GM23248 (cell line): Measurements from ENCODE around the gene CMKLR1. TPM values are rescaled to one million over a fixed set of nuclear protein-coding genes. Genes with fewer than 3 reads are reported as not detected.

ENCODE experiments used
- DNase-seq: peaks from one replicate; pipeline ENCODE4 v3.0.0-alpha.2; 2015
- H2AFZ ChIP-seq: fragments of 200-600 bp; sonication (generic); 2 replicates; pipeline ENCODE4 v1.6.1; 2016; ENCODE audit warnings: antibody characterized with exemption
- H3F3A ChIP-seq: fragments of 200-600 bp; sonication (generic); 2 replicates; pipeline ENCODE4 v1.6.1; 2016; ENCODE audit warnings: mild to moderate bottlenecking, antibody characterized with exemption, mixed run types; ENCODE audit not compliant: insufficient read depth
- H3K27ac ChIP-seq: fragments of 200-600 bp; sonication (generic); 2 replicates; pipeline ENCODE4 v1.5.1; 2016; ENCODE audit warnings: mild to moderate bottlenecking
- H3K27me3 ChIP-seq: fragments of 200-600 bp; sonication (generic); replicated peaks from 2 replicates; pipeline ENCODE4 v1.6.1; 2016; ENCODE audit warnings: mild to moderate bottlenecking; ENCODE audit not compliant: insufficient read depth
- H3K36me3 ChIP-seq: fragments of 200-600 bp; sonication (generic); 2 replicates; pipeline ENCODE4 v1.6.1; 2016; ENCODE audit warnings: low read depth, mild to moderate bottlenecking
- H3K4me1 ChIP-seq: fragments of 200-600 bp; sonication (generic); 2 replicates; pipeline ENCODE4 v1.6.1; 2016; ENCODE audit warnings: mild to moderate bottlenecking; ENCODE audit not compliant: insufficient read depth
- H3K4me2 ChIP-seq: fragments of 200-600 bp; sonication (generic); one replicate; pipeline ENCODE4 v1.6.1; 2016; ENCODE audit warnings: mild to moderate bottlenecking; ENCODE audit not compliant: unreplicated experiment
- H3K4me3 ChIP-seq: fragments of 200-600 bp; sonication (generic); 2 replicates; pipeline ENCODE4 v1.5.1; 2016; ENCODE audit warnings: mild to moderate bottlenecking
- H3K79me2 ChIP-seq: fragments of 200-600 bp; sonication (generic); 2 replicates; pipeline ENCODE4 v1.6.1; 2016; ENCODE audit warnings: mild to moderate bottlenecking; ENCODE audit not compliant: insufficient read depth
- H3K9ac ChIP-seq: fragments of 200-600 bp; sonication (generic); 2 replicates; pipeline ENCODE4 v1.6.1; 2016; ENCODE audit warnings: mild to moderate bottlenecking
- H3K9me2 ChIP-seq: fragments of 200-600 bp; sonication (generic); 2 replicates; pipeline ENCODE4 v1.6.1; 2016; ENCODE audit warnings: mixed run types, mild to moderate bottlenecking, moderate library complexity; ENCODE audit not compliant: insufficient read depth
- H3K9me3 ChIP-seq: fragments of 200-600 bp; sonication (generic); one replicate; pipeline ENCODE4 v1.6.1; 2017; ENCODE audit warnings: low read depth
- H4K20me1 ChIP-seq: fragments of 200-600 bp; sonication (generic); 2 replicates; pipeline ENCODE4 v1.6.0; 2016; ENCODE audit not compliant: insufficient read depth
- EZH2 ChIP-seq: fragments of 200-600 bp; sonication (generic); IDR thresholded peaks from 2 replicates; pipeline ENCODE4 v1.6.1; 2018; ENCODE audit warnings: antibody characterized with exemption, mild to moderate bottlenecking; ENCODE audit not compliant: insufficient read depth, poor library complexity, severe bottlenecking
- EZH2phosphoT487 ChIP-seq: fragments of 200-600 bp; sonication (generic); IDR thresholded peaks from 2 replicates; pipeline ENCODE4 v1.6.1; 2018; ENCODE audit warnings: antibody characterized with exemption, moderate library complexity, mild to moderate bottlenecking, low read depth; ENCODE audit not compliant: insufficient read depth
- WGBS, 2 experiments: methylation state at CpG; one replicate each; pipeline ENCODE4 v1.1.6; 2015 to 2017; ENCODE audit warnings: low lambda C conversion rate in 2 of 2, low coverage in 1 of 2; ENCODE audit errors: missing lambda C conversion rate in 2 of 2; 5-methylcytosine and 5-hydroxymethylcytosine counted together
- in situ Hi-C: fragments of 300-500 bp; cut with MboI; formaldehyde crosslinking; loops from 2 replicates; pipeline ENCODE4 v1.15.0; 2020
- polyA plus RNA-seq: library from polyadenylated mRNA; unstranded; fragments of >200 nt; fragmentation: Nextera tagmentation; extraction: Ambion mirVana; gene quantifications from 2 replicates; pipeline ENCODE4 v1.2.1, GENCODE V29; 2016
- total RNA-seq: library from RNA; depleted of rRNA; stranded (reverse); fragments of >200 nt; shearing (Covaris generic); gene quantifications from 2 replicates; pipeline ENCODE4 v1.2.3, GENCODE V29; 2014

The CMKLR1 gene
- total and polyA plus RNA-seq, 2 experiments from 2014 or later = 1.9 to 2.9 TPM

DNA sequence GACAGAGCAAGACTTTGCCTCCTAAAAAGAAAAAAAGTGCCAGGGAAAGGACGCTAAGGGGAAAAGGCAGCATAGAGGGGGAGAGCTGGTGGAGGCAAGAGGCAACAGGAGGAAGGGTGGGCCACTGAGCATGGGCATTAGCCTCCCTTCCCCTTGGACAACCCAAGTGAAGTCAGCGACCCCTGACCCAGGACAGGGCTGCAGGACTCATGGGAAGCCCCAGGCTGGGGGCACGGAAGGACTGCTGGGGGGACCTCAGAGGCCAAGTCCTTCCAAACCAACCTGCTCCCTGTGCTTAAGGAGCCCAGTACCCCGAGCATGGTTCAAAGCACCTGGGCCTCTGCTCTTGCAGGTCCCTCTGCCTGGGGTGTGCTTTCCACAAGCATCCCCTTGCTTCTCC is 27.5 kb downstream of the CMKLR1 start:
- H3F3A ChIP-seq = no peaks in the 10 kb centered on the region
- DNase-seq = no peak
- TF ChIP-seq EZH2phosphoT487 = no peak
- no peak for TF ChIP-seq EZH2
- H3K9me2 ChIP-seq = no peaks in the 10 kb centered on the region
- H3K9me3 ChIP-seq = no peaks in the 10 kb centered on the region
- in situ Hi-C loops = no loop called here
- H3K27me3 ChIP-seq = no peaks in the 10 kb centered on the region
- H3K9ac ChIP-seq = no peak overlapping the region
- WGBS, 2 experiments = 80 to 88% methylated on average over 4 of the region's 4 CpGs
- H3K27ac ChIP-seq = no peak overlapping the region
- H3K4me1 ChIP-seq = peaks cover 23% of the 10 kb centered on the region
- no peak overlapping the region for H2AFZ ChIP-seq
- H3K36me3 ChIP-seq = no peaks in the 10 kb centered on the region
- no peak overlapping the region for H3K4me3 ChIP-seq
- no peaks in the 10 kb centered on the region for H3K79me2 ChIP-seq
- H4K20me1 ChIP-seq = no peaks in the 10 kb centered on the region
- no peak overlapping the region for H3K4me2 ChIP-seq

DNA sequence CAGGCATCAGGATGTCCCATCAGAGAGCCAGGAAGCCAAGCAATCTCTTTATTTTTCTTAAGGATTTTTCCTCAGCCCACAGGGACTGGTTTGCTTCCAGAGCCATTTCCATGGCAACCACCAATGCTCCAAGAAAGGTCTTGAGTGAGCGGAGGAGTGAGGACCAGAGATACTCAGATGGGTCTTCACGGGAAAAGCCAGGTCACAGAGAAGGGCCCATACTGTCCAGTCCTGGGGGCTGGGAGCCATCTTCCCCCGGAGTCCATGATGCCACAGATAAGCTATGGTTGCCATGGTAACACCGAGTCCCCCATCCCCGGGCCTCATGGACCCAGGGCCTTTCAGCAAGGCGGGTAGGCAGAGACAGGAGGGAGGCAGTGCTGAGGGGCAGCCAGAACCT is 28.6 kb downstream of the CMKLR1 start:
- in situ Hi-C loops = no loop called here
- no peaks in the 10 kb centered on the region for H3K9me2 ChIP-seq
- DNase-seq = no peak
- no peaks in the 10 kb centered on the region for H3K27me3 ChIP-seq
- no peak for TF ChIP-seq EZH2phosphoT487
- no peak for TF ChIP-seq EZH2
- H3K27ac ChIP-seq = no peak overlapping the region
- H3K4me1 ChIP-seq = peaks cover 31% of the 10 kb centered on the region
- H4K20me1 ChIP-seq = no peaks in the 10 kb centered on the region
- H3F3A ChIP-seq = peaks cover 5% of the 10 kb centered on the region
- no peaks in the 10 kb centered on the region for H3K79me2 ChIP-seq
- H3K4me2 ChIP-seq = no peak overlapping the region
- no peak overlapping the region for H3K9ac ChIP-seq
- H2AFZ ChIP-seq = no peak overlapping the region
- no peaks in the 10 kb centered on the region for H3K36me3 ChIP-seq
- H3K9me3 ChIP-seq = no peaks in the 10 kb centered on the region
- 59 to 74% methylated on average over 5 of the region's 6 CpGs for WGBS, 2 experiments
- H3K4me3 ChIP-seq = no peak overlapping the region

DNA sequence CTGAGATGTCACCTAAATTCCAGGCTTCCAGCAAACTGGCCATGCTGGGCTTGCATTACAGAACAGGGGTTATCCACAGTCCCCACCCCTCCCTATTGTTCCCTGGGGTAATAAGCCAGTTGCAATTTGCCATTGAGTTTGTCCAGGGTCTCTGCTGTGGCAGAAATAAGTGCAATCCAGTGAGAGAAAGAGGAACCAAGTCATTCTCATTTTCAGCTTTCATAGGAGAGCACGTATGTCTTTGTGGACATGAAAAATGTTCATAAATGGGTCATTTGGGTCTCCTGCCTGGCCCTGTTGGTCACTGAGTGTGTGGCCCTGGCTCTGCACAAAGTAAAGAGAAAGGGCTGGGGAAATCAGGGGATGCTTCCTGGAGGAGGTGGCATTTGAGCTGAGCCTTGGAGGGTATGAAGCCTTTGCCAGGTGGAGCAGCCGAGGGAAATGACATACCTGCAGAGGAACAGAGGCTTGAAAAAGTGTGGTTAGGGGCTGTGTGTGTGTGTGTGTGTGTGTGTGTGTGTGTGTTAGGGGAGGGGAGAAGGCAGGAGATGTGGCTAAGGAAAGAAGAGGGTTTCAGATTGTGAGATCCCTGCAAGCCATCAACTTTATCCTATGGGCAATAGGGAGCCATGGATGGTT is 29.3 kb downstream of the CMKLR1 start:
- no peaks in the 10 kb centered on the region for H4K20me1 ChIP-seq
- H3K27ac ChIP-seq = no peak overlapping the region
- H3F3A ChIP-seq = peaks cover 10% of the 10 kb centered on the region
- H3K9ac ChIP-seq = no peak overlapping the region
- no peaks in the 10 kb centered on the region for H3K9me2 ChIP-seq
- in situ Hi-C loops = no loop called here
- TF ChIP-seq EZH2 (no peak), EZH2phosphoT487 (no peak)
- peaks cover 38% of the 10 kb centered on the region for H3K4me1 ChIP-seq
- no peaks in the 10 kb centered on the region for H3K9me3 ChIP-seq
- H3K79me2 ChIP-seq = no peaks in the 10 kb centered on the region
- H3K4me2 ChIP-seq = no peak overlapping the region
- no peak overlapping the region for H3K4me3 ChIP-seq
- H2AFZ ChIP-seq = no peak overlapping the region
- DNase-seq = no peak
- WGBS, 2 experiments = 80 to 88% methylated on average over 2 of the region's 2 CpGs
- H3K27me3 ChIP-seq = no peaks in the 10 kb centered on the region
- H3K36me3 ChIP-seq = no peaks in the 10 kb centered on the region

DNA sequence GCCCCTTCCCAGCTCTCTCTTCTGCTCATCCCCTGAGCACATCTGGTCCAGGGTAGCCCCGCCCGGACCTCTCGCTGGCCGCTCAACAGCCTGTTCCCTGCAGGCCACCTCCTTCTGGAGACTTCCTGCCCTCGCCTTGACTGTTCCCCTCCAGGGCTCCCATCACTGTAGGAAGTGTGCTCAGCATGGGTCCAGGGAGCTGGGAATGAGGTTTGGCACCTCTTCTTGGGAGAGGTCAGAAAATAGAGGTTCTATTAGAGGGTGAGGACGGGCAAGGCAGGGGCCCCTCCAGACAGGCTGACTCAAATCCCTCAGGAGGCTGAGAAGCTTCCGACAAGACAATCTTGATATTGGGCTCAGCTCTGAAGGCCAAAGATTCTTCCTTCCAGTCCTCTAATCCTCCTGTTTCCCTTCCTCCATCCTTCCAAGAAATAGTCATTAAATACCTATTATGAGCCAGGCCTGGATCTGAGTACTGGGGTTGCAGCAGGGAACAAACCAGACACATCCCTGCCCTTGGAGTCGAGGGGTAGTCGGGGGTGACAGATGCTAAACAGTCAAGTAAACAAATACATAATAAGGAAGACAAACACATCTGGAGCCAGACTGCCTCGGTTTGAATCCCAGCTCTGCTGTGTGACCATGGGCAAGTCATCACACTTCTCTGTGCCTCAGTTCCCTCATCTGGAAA is 30.6 kb downstream of the CMKLR1 start:
- no peaks in the 10 kb centered on the region for H3K9me3 ChIP-seq
- H3K9me2 ChIP-seq = no peaks in the 10 kb centered on the region
- 60 to 61% methylated on average over 10 of the region's 10 CpGs for WGBS, 2 experiments
- DNase-seq = peak; percentile 29
- in situ Hi-C loops = no loop called here
- no peak overlapping the region for H2AFZ ChIP-seq
- no peaks in the 10 kb centered on the region for H3K27me3 ChIP-seq
- no peaks in the 10 kb centered on the region for H4K20me1 ChIP-seq
- H3K79me2 ChIP-seq = no peaks in the 10 kb centered on the region
- H3K4me1 ChIP-seq = peaks cover 38% of the 10 kb centered on the region
- peaks cover 17% of the 10 kb centered on the region for H3F3A ChIP-seq
- H3K4me3 ChIP-seq = no peak overlapping the region
- no peak overlapping the region for H3K27ac ChIP-seq
- no peak overlapping the region for H3K4me2 ChIP-seq
- no peak overlapping the region for H3K9ac ChIP-seq
- no peaks in the 10 kb centered on the region for H3K36me3 ChIP-seq
- TF ChIP-seq EZH2 (no peak), EZH2phosphoT487 (no peak)
